ENCODE results near the gene MAN2A2. TPM values are rescaled to one million over a fixed set of nuclear protein-coding genes. Genes with fewer than 3 reads are reported as not detected.

The MAN2A2 gene
- polyA plus RNA-seq, 3 donors, result 6.6 to 318 (median 7.3) TPM

GRCh38 chr15:90901175-90902039, 1.7 kb upstream of the MAN2A2 start:
- peak overlapping the region; percentile 81 to 86 for H3K4me3 Mint-ChIP-seq
- H3K4me1 Mint-ChIP-seq, result peaks cover 37% of the 10 kb centered on the region
- peaks cover 43% of the 10 kb centered on the region for H4K20me1 ChIP-seq (ENCODE audit: insufficient read depth, low read length)
- peak overlapping the region; percentile 77 to 80 for H3K27ac ChIP-seq (ENCODE audit: low read depth in 1 of 2, low read length in 2 of 2)
- H3K9me3 Mint-ChIP-seq, result no peaks in the 10 kb centered on the region
- H3K9me3 ChIP-seq (replicated peaks in 1 of 2; ENCODE audit: control insufficient read depth in 1 of 2, insufficient read depth in 1 of 2, low read length in 2 of 2), result no peaks in the 10 kb centered on the region
- intact Hi-C loops (cut with micrococcal nuclease), result loop anchor here in 1 of 2 donors (2.0 kb wide), 1 partner anchor 33 kb away; the partner anchor contains the start of gene UNC45A
- H3K79me2 ChIP-seq (ENCODE audit: insufficient read depth, low read length), result peaks cover 20% of the 10 kb centered on the region
- no CpG with 5 or more reads among the region's 14 CpGs for WGBS (ENCODE audit: insufficient coverage)
- H3K27me3 Mint-ChIP-seq (ENCODE audit: low read depth in 3 of 3), result peaks cover 0 to 9% (median 7%) of the 10 kb centered on the region in 3 donors
- no peak for DNase-seq
- H3K36me3 ChIP-seq (replicated peaks in 1 of 2; ENCODE audit: control insufficient read depth in 1 of 2, insufficient read depth in 2 of 2, low read length in 2 of 2), result peaks cover 18 to 19% of the 10 kb centered on the region in 2 donors
- TF ChIP-seq CTCF (IDR thresholded peaks at IDR 0.05), result no peak
- H3K36me3 Mint-ChIP-seq, result peaks cover 18 to 24% of the 10 kb centered on the region in 2 donors
- H3K4me2 ChIP-seq (replicated peaks; ENCODE audit: extremely low read depth, low read length, poor library complexity, severe bottlenecking), result peak overlapping the region; percentile 79
- H2AFZ ChIP-seq (ENCODE audit: insufficient read depth, low read depth, low read length, poor library complexity, severe bottlenecking), result no peak overlapping the region
- H3K4me1 ChIP-seq (ENCODE audit: control insufficient read depth in 1 of 2, insufficient read depth in 2 of 2, low read length in 2 of 2), result peaks cover 30 to 39% of the 10 kb centered on the region in 2 donors
- H3K27me3 ChIP-seq (ENCODE audit: control insufficient read depth in 2 of 2, insufficient read depth in 2 of 2, low read length in 2 of 2), result no peaks in the 10 kb centered on the region
- peak overlapping the region; percentile 63 for H3K9ac ChIP-seq (ENCODE audit: insufficient read depth, low read length, poor library complexity, severe bottlenecking)
- peak overlapping the region in 6 of 7 donors; percentile 78 to 90 (median 88) for H3K27ac Mint-ChIP-seq
- peak overlapping the region in 1 of 3 experiments; percentile 81 for H3K4me3 ChIP-seq (replicated peaks in 1 of 3; ENCODE audit: low read depth in 2 of 3, low read length in 3 of 3)

GRCh38 chr15:90902040-90902839, 862 bp upstream of the MAN2A2 start:
- peak; percentile 64 to 74 (median 73) for DNase-seq
- Histone ChIP-seq H3K36me3 (replicated peaks in 1 of 2; ENCODE audit: control insufficient read depth in 1 of 2, insufficient read depth in 2 of 2, low read length in 2 of 2) (peaks cover 26 to 27% of the 10 kb centered on the region in 2 donors), H3K27ac (ENCODE audit: low read depth in 1 of 2, low read length in 2 of 2) (peak overlapping the region; percentile 77 to 80), H4K20me1 (ENCODE audit: insufficient read depth, low read length) (peaks cover 45% of the 10 kb centered on the region), H3K9ac (ENCODE audit: insufficient read depth, low read length, poor library complexity, severe bottlenecking) (peak overlapping the region; percentile 63), H2AFZ (ENCODE audit: insufficient read depth, low read depth, low read length, poor library complexity, severe bottlenecking) (peak overlapping the region; percentile 77), H3K79me2 (ENCODE audit: insufficient read depth, low read length) (peaks cover 20% of the 10 kb centered on the region), H3K4me1 (ENCODE audit: control insufficient read depth in 1 of 2, insufficient read depth in 2 of 2, low read length in 2 of 2) (peaks cover 22 to 31% of the 10 kb centered on the region in 2 donors), H3K27me3 (ENCODE audit: control insufficient read depth in 2 of 2, insufficient read depth in 2 of 2, low read length in 2 of 2) (no peaks in the 10 kb centered on the region), H3K4me3 (replicated peaks in 1 of 3; ENCODE audit: low read depth in 2 of 3, low read length in 3 of 3) (peak overlapping the region; percentile 54 to 81 (median 66)), H3K4me2 (replicated peaks; ENCODE audit: extremely low read depth, low read length, poor library complexity, severe bottlenecking) (peak overlapping the region; percentile 79), H3K9me3 (replicated peaks in 1 of 2; ENCODE audit: control insufficient read depth in 1 of 2, insufficient read depth in 1 of 2, low read length in 2 of 2) (no peaks in the 10 kb centered on the region)
- Mint-ChIP-seq H3K27ac (peak overlapping the region; percentile 78 to 90 (median 88)), H3K4me3 (peak overlapping the region; percentile 81 to 86), H3K4me1 (peaks cover 30% of the 10 kb centered on the region), H3K36me3 (peaks cover 25 to 31% of the 10 kb centered on the region in 2 donors), H3K27me3 (ENCODE audit: low read depth in 3 of 3) (peaks cover 0 to 9% (median 7%) of the 10 kb centered on the region in 3 donors), H3K9me3 (no peaks in the 10 kb centered on the region)
- TF ChIP-seq CTCF (IDR thresholded peaks at IDR 0.05), result peak; percentile 83
- WGBS (ENCODE audit: insufficient coverage), result under 1% methylated on average over 71 of the region's 71 CpGs
- intact Hi-C loops (cut with micrococcal nuclease), result loop anchor here in 1 of 2 donors (2.0 kb wide), 1 partner anchor 33 kb away; the partner anchor contains the start of gene UNC45A
